ENCODE results near the gene PNPLA5. TPM values are rescaled to one million over a fixed set of nuclear protein-coding genes. Genes with fewer than 3 reads are reported as not detected.

Gene PNPLA5
- total RNA-seq, 2 experiments from 2014 or later, result not detected

DNA sequence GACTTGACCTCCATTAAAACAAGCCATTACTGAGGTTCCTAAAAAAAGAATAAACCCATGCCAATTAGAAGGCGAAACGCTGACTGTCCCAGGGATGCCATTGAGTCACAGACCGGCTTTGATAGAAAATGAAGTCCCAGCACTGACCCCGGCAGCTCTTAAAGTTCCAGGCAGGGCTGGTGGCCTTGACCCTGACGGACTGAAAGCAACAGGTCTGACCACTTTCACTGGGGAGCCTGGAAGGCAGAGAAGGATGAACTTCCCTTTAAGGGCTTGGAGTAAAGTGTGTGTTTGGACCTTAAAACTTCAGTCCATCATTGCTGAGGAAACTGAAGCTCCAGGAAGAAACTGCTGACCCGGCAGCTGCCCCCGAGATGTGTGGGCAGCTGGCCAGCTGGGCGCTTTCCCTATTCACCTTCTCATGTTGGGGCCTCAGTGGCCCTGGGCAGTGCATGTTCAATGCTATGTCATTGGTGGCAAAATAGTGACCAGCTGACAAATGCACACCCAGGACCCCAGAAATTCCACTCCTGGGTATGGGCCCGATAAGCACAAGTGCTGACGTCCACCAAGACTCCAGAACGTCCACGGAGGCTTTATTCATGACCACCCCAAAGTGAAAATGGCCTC, 60.8 kb downstream of the PNPLA5 start:
- H3K27me3 Mint-ChIP-seq, result peaks cover 6% of the 10 kb centered on the region
- no peak overlapping the region for H3K4me3 Mint-ChIP-seq
- no peaks in the 10 kb centered on the region for H3K9me3 Mint-ChIP-seq (ENCODE audit: low read depth)
- no peak for DNase-seq
- ATAC-seq, result no peak
- H3K36me3 Mint-ChIP-seq, result no peaks in the 10 kb centered on the region
- no peak overlapping the region for H3K27ac Mint-ChIP-seq
- CTCF ChIA-PET, result no interaction called here
- no peaks in the 10 kb centered on the region for H3K4me1 Mint-ChIP-seq

DNA sequence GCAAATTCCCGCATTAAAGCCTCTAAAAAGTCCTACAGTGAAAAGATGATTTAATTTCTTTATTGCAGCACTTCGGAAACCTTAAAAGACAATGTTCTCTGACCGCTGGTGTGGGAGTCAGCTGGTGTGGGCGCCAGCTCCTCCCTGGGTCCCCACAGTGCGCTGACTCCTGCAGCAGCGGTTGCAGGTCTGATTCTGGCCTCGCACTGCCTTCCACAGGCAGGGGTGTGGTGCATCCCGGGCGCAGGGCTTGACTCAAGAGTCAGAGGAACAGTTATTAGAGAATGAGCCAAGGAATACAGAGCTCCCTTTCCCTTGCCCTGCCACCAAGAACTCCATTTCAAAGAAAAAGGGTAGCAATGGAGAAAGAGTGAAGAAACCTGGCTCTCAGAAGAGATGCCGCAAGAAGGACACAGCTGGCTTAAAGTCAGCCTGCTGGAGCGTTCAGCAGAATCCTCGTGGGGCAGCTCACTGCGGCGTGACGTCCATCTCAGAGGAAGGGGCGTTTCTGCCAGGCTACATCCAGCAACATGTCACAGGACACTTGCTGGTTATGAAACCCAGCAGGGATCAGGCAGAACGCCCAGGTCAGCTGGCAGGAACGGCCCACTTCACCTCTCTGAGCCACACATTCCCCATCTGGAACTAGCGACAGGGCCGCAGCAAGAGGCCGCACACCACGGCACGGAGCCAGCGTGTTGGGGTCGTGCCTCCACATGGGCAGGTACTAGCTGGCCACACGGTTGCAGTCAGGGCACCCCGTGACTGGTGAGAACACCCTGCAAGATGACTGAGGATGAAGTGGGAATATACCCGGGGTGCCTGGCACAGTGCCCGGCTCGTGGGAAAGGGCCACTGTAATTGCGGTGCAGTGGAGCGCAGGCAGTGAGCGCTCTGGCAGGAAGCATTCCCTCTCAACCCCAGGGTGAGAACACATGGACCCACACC, 61.6 kb downstream of the PNPLA5 start:
- H3K9me3 Mint-ChIP-seq (ENCODE audit: low read depth), result no peaks in the 10 kb centered on the region
- H3K27ac Mint-ChIP-seq, result no peak overlapping the region
- peaks cover under 1% of the 10 kb centered on the region for H3K27me3 Mint-ChIP-seq
- ATAC-seq (no peak), DNase-seq (no peak)
- H3K36me3 Mint-ChIP-seq, result no peaks in the 10 kb centered on the region
- no peaks in the 10 kb centered on the region for H3K4me1 Mint-ChIP-seq
- CTCF ChIA-PET, result no interaction called here
- H3K4me3 Mint-ChIP-seq, result no peak overlapping the region

Other genes starting within 250 kb of the PNPLA5 start
- gene EFCAB6, start 79.7 kb downstream of the PNPLA5 start, total RNA-seq, result under 1 TPM; 0.14 to 0.32 TPM
- not detected for gene SULT4A1, start 29.5 kb downstream of the PNPLA5 start, total RNA-seq
- under 1 TPM in 1 of 2 experiments, not detected in 1; 0.19 TPM for gene PNPLA3, start 31.8 kb upstream of the PNPLA5 start, total RNA-seq
- 10 to 100 TPM; 42.2 to 57.9 TPM for gene SAMM50, start 63.4 kb upstream of the PNPLA5 start, total RNA-seq
- gene PARVB, start 132.3 kb upstream of the PNPLA5 start, total RNA-seq, result 10 to 100 TPM; 56.9 to 66.9 TPM

All from activated CD8-positive, alpha-beta memory T cell treated with anti-CD3 and anti-CD28 coated beads, Interleukin-2, amount 10 ng/mL, durations not matched to agents 7 days and 5 days (primary cell).